Stimulated activated CD8-positive, alpha-beta memory T cell treated with anti-CD3 and anti-CD28 coated beads, Interleukin-15, amount 100 ng/mL, for 48 hours (primary cell): ENCODE data around the gene CFP.
"Not testable (repeated sequence)": the region's sequence is repeated elsewhere in the genome, so short reads cannot be mapped to it uniquely, and the experiment has no call there.

Experiments
- DNase-seq, 2 donors: peaks; one replicate each; pipeline ENCODE4 v3.0.0-alpha.2; 2020; ENCODE audit warnings: low read depth in 2 of 2

The CFP gene

GRCh38 chrX:47629419-47630200, at the start of gene CFP:
Gene CFP, minus strand, starts transcription at chrX:47629930. Its CDS starts 86 bp downstream, at chrX:47629844.
- DNase-seq = no peak

- not testable (repeated sequence) for DNase-seq
Measured at GRCh38 chrX:47675959-47676859, 46.5 kb upstream of the CFP start.

- no peak for DNase-seq
Measured at GRCh38 chrX:47674776-47675175, 45.0 kb upstream of the CFP start.

- not testable (repeated sequence) for DNase-seq
Measured at GRCh38 chrX:47665797-47666196, 36.1 kb upstream of the CFP start.

- no peak for DNase-seq
Measured at GRCh38 chrX:47664737-47665136, 35.0 kb upstream of the CFP start.

- peak; percentile 34 to 39 for DNase-seq
Measured at GRCh38 chrX:47662144-47662657, 32.5 kb upstream of the CFP start.

GRCh38 chrX:47661539-47661938, 31.8 kb upstream of the CFP start:
- no peak for DNase-seq

- DNase-seq = no peak
Measured at GRCh38 chrX:47659421-47659726, 29.6 kb upstream of the CFP start.

- peak; percentile 85 to 86 for DNase-seq
Measured at GRCh38 chrX:47658684-47659420, 29.1 kb upstream of the CFP start, which contains the start of gene UXT. Gene UXT, minus strand, starts transcription at chrX:47659180. Its CDS starts 253 bp downstream, at chrX:47658927.

GRCh38 chrX:47658301-47658683, 28.6 kb upstream of the CFP start:
- no peak for DNase-seq

GRCh38 chrX:47651043-47651905, 21.5 kb upstream of the CFP start:
- DNase-seq = no peak

GRCh38 chrX:47650164-47651042, 20.7 kb upstream of the CFP start, which contains the start of gene ELK1:
Gene ELK1, minus strand, starts transcription at chrX:47650563. Its CDS starts 9,122 bp downstream, at chrX:47641441.
- peak; percentile 80 to 86 for DNase-seq

- DNase-seq = no peak
Measured at GRCh38 chrX:47649781-47650163, 20.0 kb upstream of the CFP start.

GRCh38 chrX:47649271-47649670, 19.5 kb upstream of the CFP start:
- DNase-seq = no peak

GRCh38 chrX:47648376-47648775, 18.6 kb upstream of the CFP start:
- DNase-seq = no peak

- no peak for DNase-seq
Measured at GRCh38 chrX:47646636-47647035, 16.9 kb upstream of the CFP start.

- no peak for DNase-seq
Measured at GRCh38 chrX:47645530-47645929, 15.8 kb upstream of the CFP start.

- DNase-seq = no peak
Measured at GRCh38 chrX:47644557-47645091, 14.9 kb upstream of the CFP start.

GRCh38 chrX:47643926-47644325, 14.2 kb upstream of the CFP start:
- no peak for DNase-seq

GRCh38 chrX:47638816-47639215, 9.1 kb upstream of the CFP start:
- DNase-seq = no peak
